C4-2B (cell line): ENCODE measurements around the gene HACD1.

ENCODE experiments used
- ZFX ChIP-seq: fragments of 450-650 bp; IDR thresholded peaks from 2 replicates; pipeline ENCODE4 v1.6.1; 2017
- TF ChIP-seq, protein P1 (sequence below): fragments of 450-650 bp; conservative IDR thresholded peaks from 2 replicates; pipeline ENCODE4 v1.5.1; 2017; ENCODE audit warnings: mild to moderate bottlenecking

- TF ChIP-seq, protein P1, sequence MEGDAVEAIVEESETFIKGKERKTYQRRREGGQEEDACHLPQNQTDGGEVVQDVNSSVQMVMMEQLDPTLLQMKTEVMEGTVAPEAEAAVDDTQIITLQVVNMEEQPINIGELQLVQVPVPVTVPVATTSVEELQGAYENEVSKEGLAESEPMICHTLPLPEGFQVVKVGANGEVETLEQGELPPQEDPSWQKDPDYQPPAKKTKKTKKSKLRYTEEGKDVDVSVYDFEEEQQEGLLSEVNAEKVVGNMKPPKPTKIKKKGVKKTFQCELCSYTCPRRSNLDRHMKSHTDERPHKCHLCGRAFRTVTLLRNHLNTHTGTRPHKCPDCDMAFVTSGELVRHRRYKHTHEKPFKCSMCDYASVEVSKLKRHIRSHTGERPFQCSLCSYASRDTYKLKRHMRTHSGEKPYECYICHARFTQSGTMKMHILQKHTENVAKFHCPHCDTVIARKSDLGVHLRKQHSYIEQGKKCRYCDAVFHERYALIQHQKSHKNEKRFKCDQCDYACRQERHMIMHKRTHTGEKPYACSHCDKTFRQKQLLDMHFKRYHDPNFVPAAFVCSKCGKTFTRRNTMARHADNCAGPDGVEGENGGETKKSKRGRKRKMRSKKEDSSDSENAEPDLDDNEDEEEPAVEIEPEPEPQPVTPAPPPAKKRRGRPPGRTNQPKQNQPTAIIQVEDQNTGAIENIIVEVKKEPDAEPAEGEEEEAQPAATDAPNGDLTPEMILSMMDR = no peak
- TF ChIP-seq ZFX = no peak
These were observed 53.7 kb downstream of the HACD1 start for GRCh38 chr10:17563452-17563851.
